K562 (cell line): ENCODE results near the gene MAD1L1. TPM values are rescaled to one million over a fixed set of nuclear protein-coding genes. Genes with fewer than 3 reads are reported as not detected.

Experiments used
- ATAC-seq: fragments of 200-7000 bp; cut with Tn5 transposase; 3 replicates; pipeline ENCODE4 v1.9.1; 2020; ENCODE audit warnings: moderate library complexity
- BruUV-seq: library from RNA; stranded (reverse); fragments of 400-500 nt; replicated peaks from 2 replicates; lab custom pipeline; 2021; lab: Mats Ljungman, UMichigan
- CTCF ChIA-PET: fragments of 300-600 bp; formaldehyde crosslinking; extraction: SDS; loops from one replicate; lab custom pipeline; 2021; ENCODE audit warnings: low intra/inter-chr PET ratio; lab: Yijun Ruan, JAX
- POLR2A ChIA-PET: fragments of 300-600, 350-650 bp; sonication (Branson Sonifier 250); formaldehyde crosslinking; extraction: SDS; loops from one replicate; lab custom pipeline; 2021; ENCODE audit warnings: antibody characterized with exemption, inconsistent platforms; lab: Yijun Ruan, JAX
- DNase-seq, 4 experiments: peaks; one replicate each; pipeline versions ENCODE4 v3.0.0 to v3.0.0-alpha.2; 2011 to 2018; ENCODE audit warnings: low spot score in 3 of 4, mixed read lengths in 3 of 4; ENCODE audit errors: extremely low read depth in 1 of 4
- FAIRE-seq: peaks from 2 replicates; lab custom pipeline; 2011; peaks lifted over from hg19 to GRCh38; lab: Jason Lieb, UNC
- H2AFZ ChIP-seq: 2 replicates; pipeline ENCODE4 v1.6.0; 2011; ENCODE audit warnings: low read depth, low read length, control low read depth, inconsistent platforms
- H3K27ac ChIP-seq: fragments of 200-600 bp; 3 replicates; pipeline ENCODE4 v1.8.0; 2011; ENCODE audit warnings: low read depth, mild to moderate bottlenecking, control low read depth, inconsistent platforms, low read length, moderate library complexity, mixed read lengths; ENCODE audit errors: extremely low read depth
- H3K27me3 ChIP-seq, 2 experiments: fragments of 300-600 bp in 1 of 2; 2 replicates in 1 of 2; 3 replicates in 1 of 2; pipeline versions ENCODE4 v1.6.0 to v1.8.0; 2011; ENCODE audit warnings: inconsistent platforms in 2 of 2, low read length in 2 of 2, mild to moderate bottlenecking in 1 of 2, mixed read lengths in 1 of 2, moderate library complexity in 1 of 2; ENCODE audit not compliant: control insufficient read depth in 2 of 2, insufficient read depth in 2 of 2
- H3K36me3 ChIP-seq: fragments of 300-600 bp; 3 replicates; pipeline ENCODE4 v1.8.0; 2011; ENCODE audit warnings: mild to moderate bottlenecking, low read length, inconsistent platforms; ENCODE audit not compliant: control insufficient read depth, insufficient read depth
- H3K4me1 ChIP-seq, 2 experiments: fragments of 200-600 bp in 1 of 2; replicated peaks in 1 of 2; 2 replicates in 1 of 2; 3 replicates in 1 of 2; pipeline versions ENCODE4 v1.5.1 to v1.8.0; 2011; ENCODE audit warnings: inconsistent platforms in 2 of 2, low read length in 2 of 2, mild to moderate bottlenecking in 1 of 2, mixed read lengths in 1 of 2, moderate library complexity in 1 of 2; ENCODE audit not compliant: control insufficient read depth in 2 of 2, insufficient read depth in 2 of 2
- H3K4me2 ChIP-seq: 2 replicates; pipeline ENCODE4 v1.6.1; 2011; ENCODE audit warnings: low read length, control low read depth, inconsistent platforms, mixed read lengths; ENCODE audit not compliant: insufficient read depth
- H3K4me3 ChIP-seq: fragments of 200-600 bp; sonication (generic), shearing (Covaris generic); 2 replicates; pipeline ENCODE4 v1.5.1; 2016; ENCODE audit warnings: control low read depth, inconsistent platforms
- H3K79me2 ChIP-seq: fragments of 200-600 bp; 3 replicates; pipeline ENCODE4 v1.8.0; 2011; ENCODE audit warnings: low read length, inconsistent platforms; ENCODE audit not compliant: control insufficient read depth, insufficient read depth
- H3K9ac ChIP-seq, 2 experiments: 2 replicates each; pipeline versions ENCODE4 v1.6.0 to v1.6.1; 2011; ENCODE audit warnings: low read depth in 2 of 2, low read length in 2 of 2, control low read depth in 1 of 2, inconsistent platforms in 1 of 2, mild to moderate bottlenecking in 1 of 2, mixed read lengths in 1 of 2; ENCODE audit not compliant: insufficient read depth in 1 of 2
- H3K9me1 ChIP-seq: one replicate; pipeline ENCODE4 v1.6.0; 2011; ENCODE audit warnings: inconsistent platforms, mild to moderate bottlenecking, low read length, moderate library complexity; ENCODE audit not compliant: control insufficient read depth, insufficient read depth
- H3K9me3 ChIP-seq: replicated peaks from 2 replicates; pipeline ENCODE4 v1.5.1; 2011; ENCODE audit warnings: low read depth, low read length, inconsistent platforms; ENCODE audit not compliant: control insufficient read depth, insufficient read depth
- H4K20me1 ChIP-seq: replicated peaks from 2 replicates; pipeline ENCODE4 v1.6.1; 2011; ENCODE audit warnings: low read length, inconsistent platforms, mixed read lengths; ENCODE audit not compliant: control insufficient read depth, insufficient read depth
- FOXA3 ChIP-seq, 2 experiments: fragments of 450-650 bp in 1 of 2; sonication (generic) in 1 of 2; formaldehyde crosslinking; IDR thresholded peaks in 1 of 2; conservative IDR thresholded peaks in 1 of 2; 2 replicates each; pipeline versions ENCODE4 v1.4.0 to v1.8.0; 2020 to 2022; ENCODE audit warnings: mild to moderate bottlenecking in 2 of 2, missing genetic modification reagents in 1 of 2
- HDAC8 ChIP-seq: fragments of 450-650 bp; IDR thresholded peaks from 2 replicates; pipeline ENCODE4 v1.6.1; 2016; ENCODE audit warnings: mild to moderate bottlenecking, missing genetic modification characterization, moderate library complexity, missing compliant biosample characterization
- HOXB6 ChIP-seq: fragments of 250-450 bp; sonication (Bioruptor Pico); IDR thresholded peaks from 2 replicates; pipeline ENCODE4 v1.5.1; 2022; ENCODE audit warnings: mild to moderate bottlenecking, borderline replicate concordance
- NFIX ChIP-seq: fragments of 250-450 bp; sonication (Bioruptor Pico); IDR thresholded peaks from 2 replicates; pipeline ENCODE4 v1.4.0; 2020; ENCODE audit warnings: low read depth, mild to moderate bottlenecking, moderate library complexity
- PHTF2 ChIP-seq: fragments of 250-450 bp; sonication (Bioruptor Pico); IDR thresholded peaks from 2 replicates; pipeline ENCODE4 v1.5.0; 2021; ENCODE audit warnings: mild to moderate bottlenecking
- YBX1 ChIP-seq: fragments of 450-650 bp; IDR thresholded peaks from 2 replicates; pipeline ENCODE4 v1.7.1; 2016; ENCODE audit warnings: mild to moderate bottlenecking
- ZBTB8A ChIP-seq: fragments of 450-650 bp; IDR thresholded peaks from 2 replicates; pipeline ENCODE4 v1.6.1; 2018; ENCODE audit warnings: mild to moderate bottlenecking, moderate library complexity; ENCODE audit not compliant: partially characterized antibody
- ZNF347 ChIP-seq: fragments of 450-650 bp; formaldehyde crosslinking; IDR thresholded peaks from 2 replicates; pipeline ENCODE4 v1.4.0; 2020; ENCODE audit warnings: low read depth, mild to moderate bottlenecking, moderate library complexity
- ZNF764 ChIP-seq: fragments of 250-450 bp; sonication (Bioruptor Pico); IDR thresholded peaks from 2 replicates; pipeline ENCODE4 v1.4.0; 2020; ENCODE audit warnings: low read depth, mild to moderate bottlenecking, moderate library complexity
- WGBS: fragments of 100-300 bp; shearing (Covaris generic); methylation state at CpG from one replicate; pipeline ENCODE4 v1.1.6; 2016; ENCODE audit warnings: low coverage, mixed read lengths; ENCODE audit not compliant: insufficient coverage; ENCODE audit errors: missing lambda C conversion rate; 5-methylcytosine and 5-hydroxymethylcytosine counted together
- in situ Hi-C: fragments of 300-500 bp; cut with MboI; formaldehyde crosslinking; loops from 4 replicates; pipeline ENCODE4 v1.15.0; 2018; ENCODE audit warnings: inconsistent platforms, mixed read lengths
- intact Hi-C: fragments of 100-400 bp; cut with micrococcal nuclease; formaldehyde crosslinking; loops from 2 replicates; pipeline ENCODE4 v1.14.2; 2022
- polyA plus RNA-seq, 8 experiments: library from polyadenylated mRNA; depleted of rRNA in 4 of 8; stranded (reverse) in 5 of 8; unstranded in 3 of 8; fragments of >200 nt; fragmentation: Nextera tagmentation in 2 of 8; fragmentation: Illumina TruSeq in 1 of 8; extraction: Ambion mirVana in 2 of 8; extraction: Trizol in 1 of 8; gene quantifications; 2 replicates each; pipeline versions ENCODE4 v1.2.1 to v1.2.3, GENCODE V29; 2011 to 2014; ENCODE audit warnings: inconsistent platforms in 1 of 8, missing spikeins in 1 of 8
- total RNA-seq, 7 experiments: library from RNA; depleted of rRNA in 6 of 7; stranded (reverse); fragments of >200 nt in 6 of 7; fragmentation: Illumina TruSeq in 2 of 7; extraction: Trizol in 2 of 7; gene quantifications; 2 replicates each; pipeline versions ENCODE4 v1.2.1 to v1.2.3, GENCODE V29; 2011 to 2021; ENCODE audit warnings: low replicate concordance in 1 of 7
- TF ChIP-seq, protein P1 (sequence below): sonication (generic); formaldehyde crosslinking; IDR thresholded peaks from 2 replicates; pipeline ENCODE4 v1.8.0; 2022; ENCODE audit warnings: missing genetic modification reagents, mild to moderate bottlenecking, moderate library complexity, borderline replicate concordance
- TF ChIP-seq, protein P2 (sequence below): sonication (generic); formaldehyde crosslinking; IDR thresholded peaks from 2 replicates; pipeline ENCODE4 v1.8.0; 2022; ENCODE audit warnings: mild to moderate bottlenecking, low read depth, missing genetic modification reagents
- TF ChIP-seq, protein P3 (sequence below): fragments of 250-450 bp; sonication (Bioruptor Pico); IDR thresholded peaks from 2 replicates; pipeline ENCODE4 v1.5.0; 2021; ENCODE audit warnings: mild to moderate bottlenecking, moderate library complexity
- TF ChIP-seq, protein P4 (sequence below): fragments of 450-650 bp; formaldehyde crosslinking; IDR thresholded peaks from 2 replicates; pipeline ENCODE4 v1.4.0; 2022; ENCODE audit warnings: mild to moderate bottlenecking, moderate library complexity
- TF ChIP-seq, protein P5 (sequence below), 3 experiments: fragments of 200-800 bp in 1 of 3; sonication (Bioruptor generic) in 1 of 3; sonication (generic) in 1 of 3; formaldehyde crosslinking in 1 of 3; IDR thresholded peaks; 2 replicates each; pipeline versions ENCODE4 v1.6.1 to v1.8.0; 2016 to 2022; ENCODE audit warnings: mild to moderate bottlenecking in 2 of 3, missing compliant biosample characterization in 2 of 3, missing genetic modification characterization in 2 of 3, missing genetic modification reagents in 1 of 3

Gene MAD1L1
- total and polyA plus RNA-seq, 9 of the 15 experiments (the other 6 are each of a cell fraction or from before 2014, with no cell fraction given): 1.7 to 89.7 (median 18.0) TPM

DNA sequence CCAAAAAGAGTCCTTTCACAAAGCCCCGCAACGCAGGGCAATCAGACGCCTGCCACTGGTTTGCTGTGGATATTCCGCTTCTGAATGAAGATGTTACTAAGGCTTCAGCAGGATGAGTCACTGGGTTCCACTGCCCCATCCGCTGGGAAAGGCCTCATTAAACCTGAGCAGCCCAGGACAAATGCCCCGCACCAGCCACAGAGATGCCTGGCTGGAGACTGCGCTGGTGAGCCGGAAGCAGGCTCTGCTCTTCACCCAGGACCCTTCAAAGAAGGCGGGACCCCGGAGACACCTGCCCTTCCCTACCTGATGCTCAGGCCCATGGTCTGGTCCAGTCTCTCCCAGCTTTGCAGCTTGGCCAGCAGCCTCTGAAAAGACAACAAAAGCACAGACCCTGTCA, 19.8 kb downstream of the MAD1L1 start:
- H3K4me2 ChIP-seq: no peak overlapping the region
- no peak overlapping the region for H3K27ac ChIP-seq
- H2AFZ ChIP-seq: no peak overlapping the region
- H3K4me3 ChIP-seq: no peak overlapping the region
- POLR2A ChIA-PET: interaction anchor here (0.8 kb wide), 1 partner anchor 368 kb away, joined by 3 read pairs; no protein-coding TSS in a partner anchor
- no peaks in the 10 kb centered on the region; the same call in none of the 2 replicates for H4K20me1 ChIP-seq
- no peaks in the 10 kb centered on the region for H3K79me2 ChIP-seq
- H3K27me3 ChIP-seq: no peaks in the 10 kb centered on the region
- WGBS: over 99% methylated on average over 8 of the region's 10 CpGs
- CTCF ChIA-PET: no interaction called here
- no peak for DNase-seq
- peaks cover 84% of the 10 kb centered on the region; the same call in 2 of the 3 replicates for H3K36me3 ChIP-seq
- in situ Hi-C loops: no loop called here
- intact Hi-C loops: no loop called here
- 0 out of 2 replicates have a peak, but pooled peaks cover 2% of the 10 kb centered on the region for H3K9me3 ChIP-seq
- ATAC-seq: no peak
- no peak overlapping the region for H3K9ac ChIP-seq
- no TSS peak for BruUV-seq
- no peaks in the 10 kb centered on the region for H3K9me1 ChIP-seq
- FAIRE-seq: no peak
- H3K4me1 ChIP-seq: peaks cover 0 to 10% of the 10 kb centered on the region in 2 experiments; a peak in 1 of 5 replicates
- TF ChIP-seq ZNF764 (no peak), ZBTB8A (no peak), FOXA3 (CRISPR knock-in tag; conservative IDR thresholded peaks at IDR 0.05 in 1 of 2, IDR thresholded peaks at IDR 0.05 in 1 of 2) (no peak), HDAC8 (tag) (no peak), ZNF347 (CRISPR knock-in tag) (no peak), YBX1 (no peak), NFIX (CRISPR knock-in tag) (no peak), HOXB6 (no peak), PHTF2 (CRISPR knock-in tag) (no peak)
- TF ChIP-seq, protein P1, sequence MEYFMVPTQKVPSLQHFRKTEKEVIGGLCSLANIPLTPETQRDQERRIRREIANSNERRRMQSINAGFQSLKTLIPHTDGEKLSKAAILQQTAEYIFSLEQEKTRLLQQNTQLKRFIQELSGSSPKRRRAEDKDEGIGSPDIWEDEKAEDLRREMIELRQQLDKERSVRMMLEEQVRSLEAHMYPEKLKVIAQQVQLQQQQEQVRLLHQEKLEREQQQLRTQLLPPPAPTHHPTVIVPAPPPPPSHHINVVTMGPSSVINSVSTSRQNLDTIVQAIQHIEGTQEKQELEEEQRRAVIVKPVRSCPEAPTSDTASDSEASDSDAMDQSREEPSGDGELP (CRISPR knock-in tag): no peak
- TF ChIP-seq, protein P2, sequence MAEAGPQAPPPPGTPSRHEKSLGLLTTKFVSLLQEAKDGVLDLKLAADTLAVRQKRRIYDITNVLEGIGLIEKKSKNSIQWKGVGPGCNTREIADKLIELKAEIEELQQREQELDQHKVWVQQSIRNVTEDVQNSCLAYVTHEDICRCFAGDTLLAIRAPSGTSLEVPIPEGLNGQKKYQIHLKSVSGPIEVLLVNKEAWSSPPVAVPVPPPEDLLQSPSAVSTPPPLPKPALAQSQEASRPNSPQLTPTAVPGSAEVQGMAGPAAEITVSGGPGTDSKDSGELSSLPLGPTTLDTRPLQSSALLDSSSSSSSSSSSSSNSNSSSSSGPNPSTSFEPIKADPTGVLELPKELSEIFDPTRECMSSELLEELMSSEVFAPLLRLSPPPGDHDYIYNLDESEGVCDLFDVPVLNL (CRISPR knock-in tag): no peak
- TF ChIP-seq, protein P3, sequence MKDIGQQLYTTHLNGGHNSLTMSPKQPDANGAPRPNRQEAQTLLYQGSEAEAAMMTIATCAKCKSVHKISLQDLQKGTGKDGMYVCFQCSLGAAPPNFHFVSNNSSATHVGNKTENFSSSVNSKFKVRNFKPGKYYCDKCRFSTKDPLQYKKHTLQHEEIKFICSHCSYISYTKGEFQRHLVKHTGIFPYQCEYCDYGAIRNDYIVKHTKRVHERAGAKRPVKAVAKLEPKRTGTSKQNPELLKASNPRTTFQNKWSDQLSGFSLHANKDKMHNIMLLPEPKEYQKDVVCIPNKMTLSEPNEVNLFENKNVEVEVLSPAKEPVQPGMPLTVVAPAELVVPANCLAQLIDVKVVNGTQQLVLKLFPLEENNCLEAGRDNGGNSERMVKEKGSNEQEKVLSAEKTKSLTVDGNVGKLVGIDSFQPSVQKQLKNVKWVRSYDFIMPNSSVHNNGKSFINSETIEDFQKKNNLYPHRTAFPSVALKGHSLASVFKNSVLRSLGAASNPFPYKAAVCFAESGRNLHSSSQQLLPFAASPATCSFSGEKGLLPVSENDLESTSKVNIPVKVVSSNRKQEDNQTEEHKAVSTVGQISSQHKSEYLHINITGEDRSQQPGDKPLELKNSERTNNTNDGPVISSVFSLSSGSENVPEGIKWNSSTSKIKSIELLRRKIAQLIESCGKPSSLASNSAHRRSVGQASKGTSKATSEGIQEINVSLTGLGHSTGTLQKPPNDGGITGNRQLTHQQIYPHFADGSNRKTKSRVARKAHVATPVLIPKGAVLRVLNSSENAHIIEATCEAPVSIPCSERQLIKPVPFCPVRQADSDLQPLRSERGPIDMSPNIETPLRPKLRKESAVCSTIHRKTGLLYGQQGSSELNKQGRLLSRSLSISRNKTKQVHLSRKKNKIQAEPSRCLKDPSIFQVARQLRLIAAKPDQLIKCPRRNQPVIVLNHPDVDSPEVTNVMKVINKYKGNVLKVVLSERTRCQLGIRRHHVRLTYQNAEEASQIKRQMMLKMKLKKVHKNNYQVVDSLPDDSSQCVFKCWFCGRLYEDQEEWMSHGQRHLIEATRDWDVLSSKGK (CRISPR knock-in tag): no peak
- TF ChIP-seq, protein P4, sequence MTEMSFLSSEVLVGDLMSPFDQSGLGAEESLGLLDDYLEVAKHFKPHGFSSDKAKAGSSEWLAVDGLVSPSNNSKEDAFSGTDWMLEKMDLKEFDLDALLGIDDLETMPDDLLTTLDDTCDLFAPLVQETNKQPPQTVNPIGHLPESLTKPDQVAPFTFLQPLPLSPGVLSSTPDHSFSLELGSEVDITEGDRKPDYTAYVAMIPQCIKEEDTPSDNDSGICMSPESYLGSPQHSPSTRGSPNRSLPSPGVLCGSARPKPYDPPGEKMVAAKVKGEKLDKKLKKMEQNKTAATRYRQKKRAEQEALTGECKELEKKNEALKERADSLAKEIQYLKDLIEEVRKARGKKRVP (CRISPR knock-in tag): no peak
- TF ChIP-seq, protein P5, sequence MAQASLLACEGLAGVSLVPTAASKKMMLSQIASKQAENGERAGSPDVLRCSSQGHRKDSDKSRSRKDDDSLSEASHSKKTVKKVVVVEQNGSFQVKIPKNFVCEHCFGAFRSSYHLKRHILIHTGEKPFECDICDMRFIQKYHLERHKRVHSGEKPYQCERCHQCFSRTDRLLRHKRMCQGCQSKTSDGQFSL (CRISPR knock-in tag; IDR thresholded peaks at IDR 0.05): no peak
- TF ChIP-seq, protein P5 (tag; IDR thresholded peaks at IDR 0.05): no peak
